ENCODE measurements around the gene GPATCH8. TPM values are rescaled to one million over a fixed set of nuclear protein-coding genes. Genes with fewer than 3 reads are reported as not detected.
A peak's percentile ranks its signal among the peaks of the same experiment; 100 is the strongest.

Gene GPATCH8
- polyA plus RNA-seq, 1 donor (not counting 4 experiments of a cell fraction or from before 2014, with no cell fraction given), result 15.1 TPM

- peaks cover 8% of the 10 kb centered on the region for H3K27me3 ChIP-seq (ENCODE audit: control insufficient read depth, extremely low read depth, insufficient read depth, low read length)
- FAIRE-seq, result no peak
- no peaks in the 10 kb centered on the region for H3K79me2 ChIP-seq (ENCODE audit: control insufficient read depth, insufficient read depth, low read length)
- peaks cover 11 to 18% of the 10 kb centered on the region in 2 experiments for H3K36me3 ChIP-seq (ENCODE audit: control insufficient read depth in 2 of 2, extremely low read depth in 1 of 2, insufficient read depth in 2 of 2, low read length in 2 of 2)
- H3K4me2 ChIP-seq (ENCODE audit: control insufficient read depth, extremely low read depth, insufficient read depth, low read depth, low read length), result no peak overlapping the region
- H3K9me1 ChIP-seq (ENCODE audit: control insufficient read depth, extremely low read depth, insufficient read depth, low read length), result no peaks in the 10 kb centered on the region
- no peak overlapping the region for H3K4me3 ChIP-seq (ENCODE audit: control insufficient read depth in 2 of 3, extremely low read depth in 1 of 3, insufficient read depth in 2 of 3, low read depth in 1 of 3, low read length in 3 of 3)
- H3K4me1 ChIP-seq (ENCODE audit: control insufficient read depth, extremely low read depth, insufficient read depth, low read length), result no peaks in the 10 kb centered on the region
- H3K27ac ChIP-seq (ENCODE audit: control insufficient read depth, insufficient read depth, low read length), result no peak overlapping the region
- H3K9ac ChIP-seq (ENCODE audit: control insufficient read depth, extremely low read depth, insufficient read depth, low read length), result no peak overlapping the region
- DNase-seq (ENCODE audit: low read depth, low spot score), result no peak
- no peaks in the 10 kb centered on the region for H3K9me3 ChIP-seq (ENCODE audit: control insufficient read depth, low read depth, low read length)
- H2AFZ ChIP-seq (ENCODE audit: control insufficient read depth, low read length), result no peak overlapping the region
- TF ChIP-seq, protein P1, sequence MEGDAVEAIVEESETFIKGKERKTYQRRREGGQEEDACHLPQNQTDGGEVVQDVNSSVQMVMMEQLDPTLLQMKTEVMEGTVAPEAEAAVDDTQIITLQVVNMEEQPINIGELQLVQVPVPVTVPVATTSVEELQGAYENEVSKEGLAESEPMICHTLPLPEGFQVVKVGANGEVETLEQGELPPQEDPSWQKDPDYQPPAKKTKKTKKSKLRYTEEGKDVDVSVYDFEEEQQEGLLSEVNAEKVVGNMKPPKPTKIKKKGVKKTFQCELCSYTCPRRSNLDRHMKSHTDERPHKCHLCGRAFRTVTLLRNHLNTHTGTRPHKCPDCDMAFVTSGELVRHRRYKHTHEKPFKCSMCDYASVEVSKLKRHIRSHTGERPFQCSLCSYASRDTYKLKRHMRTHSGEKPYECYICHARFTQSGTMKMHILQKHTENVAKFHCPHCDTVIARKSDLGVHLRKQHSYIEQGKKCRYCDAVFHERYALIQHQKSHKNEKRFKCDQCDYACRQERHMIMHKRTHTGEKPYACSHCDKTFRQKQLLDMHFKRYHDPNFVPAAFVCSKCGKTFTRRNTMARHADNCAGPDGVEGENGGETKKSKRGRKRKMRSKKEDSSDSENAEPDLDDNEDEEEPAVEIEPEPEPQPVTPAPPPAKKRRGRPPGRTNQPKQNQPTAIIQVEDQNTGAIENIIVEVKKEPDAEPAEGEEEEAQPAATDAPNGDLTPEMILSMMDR (optimal IDR thresholded peaks at IDR 0.05 in 1 of 3, IDR thresholded peaks at IDR 0.05 in 1 of 3, conservative IDR thresholded peaks at IDR 0.05 in 1 of 3; ENCODE audit: extremely low read depth in 1 of 3, insufficient read depth in 2 of 3, low read length in 3 of 3), result no peak
- no peak for TF ChIP-seq EZH2 (IDR thresholded peaks at IDR 0.05; ENCODE audit: low read length)
- H4K20me1 ChIP-seq (ENCODE audit: control insufficient read depth, extremely low read depth, insufficient read depth, low read length), result no peaks in the 10 kb centered on the region
- dilution Hi-C loops (cut with MboI; ENCODE audit: extremely low pct_ligation_motif_present, low sequenced_read_pairs), result no loop called here
Measured at GRCh38 chr17:44355642-44356099, 147.5 kb downstream of the GPATCH8 start.

- Histone ChIP-seq H3K4me3 (ENCODE audit: control insufficient read depth in 2 of 3, extremely low read depth in 1 of 3, insufficient read depth in 2 of 3, low read depth in 1 of 3, low read length in 3 of 3) (no peak overlapping the region), H2AFZ (ENCODE audit: control insufficient read depth, low read length) (no peak overlapping the region)
- no peak for FAIRE-seq
Measured at GRCh38 chr17:44354582-44355561, 148.3 kb downstream of the GPATCH8 start.

More at GRCh38 chr17:44354582-44355561, 148.3 kb downstream of the GPATCH8 start:
- no peaks in the 10 kb centered on the region for H3K4me1 ChIP-seq (ENCODE audit: control insufficient read depth, extremely low read depth, insufficient read depth, low read length)
- H3K4me2 ChIP-seq (ENCODE audit: control insufficient read depth, extremely low read depth, insufficient read depth, low read depth, low read length), result no peak overlapping the region
- H3K27me3 ChIP-seq (ENCODE audit: control insufficient read depth, extremely low read depth, insufficient read depth, low read length), result peaks cover 8% of the 10 kb centered on the region
- no peak overlapping the region for H3K9ac ChIP-seq (ENCODE audit: control insufficient read depth, extremely low read depth, insufficient read depth, low read length)
- no peaks in the 10 kb centered on the region for H3K9me1 ChIP-seq (ENCODE audit: control insufficient read depth, extremely low read depth, insufficient read depth, low read length)
- peaks cover 16 to 25% of the 10 kb centered on the region in 2 experiments for H3K36me3 ChIP-seq (ENCODE audit: control insufficient read depth in 2 of 2, extremely low read depth in 1 of 2, insufficient read depth in 2 of 2, low read length in 2 of 2)
- H3K27ac ChIP-seq (ENCODE audit: control insufficient read depth, insufficient read depth, low read length), result no peak overlapping the region
- H4K20me1 ChIP-seq (ENCODE audit: control insufficient read depth, extremely low read depth, insufficient read depth, low read length), result no peaks in the 10 kb centered on the region
- H3K79me2 ChIP-seq (ENCODE audit: control insufficient read depth, insufficient read depth, low read length), result no peaks in the 10 kb centered on the region
- peak; percentile 31 for TF ChIP-seq EZH2 (IDR thresholded peaks at IDR 0.05; ENCODE audit: low read length)
- TF ChIP-seq, protein P1 (optimal IDR thresholded peaks at IDR 0.05 in 1 of 3, IDR thresholded peaks at IDR 0.05 in 1 of 3, conservative IDR thresholded peaks at IDR 0.05 in 1 of 3; ENCODE audit: extremely low read depth in 1 of 3, insufficient read depth in 2 of 3, low read length in 3 of 3), result peak in 2 of 3 experiments; percentile 33 to 47
- H3K9me3 ChIP-seq (ENCODE audit: control insufficient read depth, low read depth, low read length), result no peaks in the 10 kb centered on the region
- no peak for DNase-seq (ENCODE audit: low read depth, low spot score)
- dilution Hi-C loops (cut with MboI; ENCODE audit: extremely low pct_ligation_motif_present, low sequenced_read_pairs), result no loop called here

All from keratinocyte (primary cell).